Activated naive CD4-positive, alpha-beta T cell treated with anti-CD3 and anti-CD28 coated beads for 36 hours (primary cell): ENCODE measurements around the gene OR10H1. TPM values are rescaled to one million over a fixed set of nuclear protein-coding genes. Genes with fewer than 3 reads are reported as not detected.
"Not testable (repeated sequence)": the region's sequence is repeated elsewhere in the genome, so short reads cannot be mapped to it uniquely, and the experiment has no call there.

ENCODE experiments used
- CTCF ChIA-PET: fragments of 350-600 bp; sonication (Branson Sonifier 250); formaldehyde crosslinking; loops from one replicate; lab custom pipeline; 2021; ENCODE audit warnings: antibody characterized with exemption; lab: Charles Lee
- DNase-seq: peaks from one replicate; pipeline ENCODE4 v3.0.0-alpha.2; 2020
- H3K27ac Mint-ChIP-seq: one replicate; pipeline ENCODE4 v1.8.0; 2021; ENCODE audit warnings: mild to moderate bottlenecking, mixed read lengths
- H3K27me3 Mint-ChIP-seq: one replicate; pipeline ENCODE4 v1.8.0; 2021; ENCODE audit warnings: low read depth, mixed read lengths
- H3K36me3 Mint-ChIP-seq: one replicate; pipeline ENCODE4 v1.8.0; 2021; ENCODE audit warnings: low read depth, mixed read lengths
- H3K4me1 Mint-ChIP-seq: one replicate; pipeline ENCODE4 v1.8.0; 2021; ENCODE audit warnings: low read depth, mixed read lengths
- H3K4me3 Mint-ChIP-seq: one replicate; pipeline ENCODE4 v1.8.0; 2021; ENCODE audit warnings: mild to moderate bottlenecking, moderate library complexity, mixed read lengths
- H3K9me3 Mint-ChIP-seq: one replicate; pipeline ENCODE4 v1.8.0; 2021; ENCODE audit warnings: mixed read lengths
- intact Hi-C: fragments of 100-400 bp; cut with micrococcal nuclease; formaldehyde crosslinking; loops from one replicate; pipeline ENCODE4 v1.15.1; 2023
- total RNA-seq, 2 experiments: library from RNA; stranded (reverse); gene quantifications; one replicate each; pipeline ENCODE4 v1.2.3, GENCODE V29; 2021

The OR10H1 gene
- total RNA-seq, 2 experiments from 2014 or later: not detected

DNA sequence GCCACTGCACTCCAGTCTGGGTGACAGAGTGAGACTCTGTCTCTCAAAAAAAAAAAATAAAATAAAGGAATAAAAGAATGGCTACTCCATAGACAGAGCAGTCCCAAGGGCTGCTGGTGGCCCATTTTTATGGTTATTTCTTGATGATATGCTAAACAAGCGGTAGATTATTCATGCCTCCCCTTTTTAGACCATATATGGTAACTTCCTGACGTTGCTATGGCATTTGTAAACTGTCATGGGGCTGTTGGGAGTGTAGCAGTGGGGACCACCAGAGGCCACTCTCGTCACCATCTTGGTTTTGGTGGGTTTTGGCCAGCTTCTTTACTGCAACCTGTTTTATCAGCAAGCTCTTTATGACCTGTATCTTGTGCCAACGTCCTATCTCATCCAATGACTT lies 24.4 kb upstream of the OR10H1 start:
- peaks cover 29% of the 10 kb centered on the region for H3K4me1 Mint-ChIP-seq
- CTCF ChIA-PET: interaction anchor here (0.6 kb wide), 2 partner anchors 613 to 1771 kb away, joined by 5 to 6 read pairs; no protein-coding TSS in a partner anchor
- H3K36me3 Mint-ChIP-seq, H3K4me3 Mint-ChIP-seq, H3K27ac Mint-ChIP-seq, H3K27me3 Mint-ChIP-seq, DNase-seq, H3K9me3 Mint-ChIP-seq: not testable (repeated sequence)
- intact Hi-C loops: loop anchor here (5.0 to 10.0 kb wide), 4 partner anchors 357 to 715 kb away; partner anchors contain the start of genes AP1M1, C19orf44 and CALR3

DNA sequence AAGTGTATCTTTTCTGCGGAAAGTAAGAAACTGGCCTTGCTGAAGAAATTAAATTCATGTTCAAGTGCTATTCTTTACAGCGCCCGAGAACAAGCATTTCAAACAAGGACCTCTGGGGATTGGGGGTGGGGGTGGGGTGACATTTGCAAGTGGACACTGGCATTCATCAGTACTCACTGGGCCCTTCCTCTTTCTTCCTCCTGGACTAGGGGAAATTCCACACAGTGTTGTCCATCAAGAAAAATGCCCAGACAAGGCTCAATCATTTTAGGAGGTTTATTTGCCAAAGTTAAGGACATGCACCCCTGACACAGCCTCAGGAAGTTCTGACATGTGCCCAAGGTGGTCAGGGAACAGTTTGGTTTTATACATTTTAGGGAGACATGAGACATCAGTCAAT lies 22.9 kb upstream of the OR10H1 start:
- intact Hi-C loops: loop anchor here (5.0 to 10.0 kb wide), 4 partner anchors 359 to 714 kb away; partner anchors contain the start of genes AP1M1, C19orf44 and CALR3
- no peak overlapping the region for H3K27ac Mint-ChIP-seq
- H3K9me3 Mint-ChIP-seq: no peaks in the 10 kb centered on the region
- H3K4me1 Mint-ChIP-seq: peaks cover 19% of the 10 kb centered on the region
- H3K27me3 Mint-ChIP-seq: no peaks in the 10 kb centered on the region
- H3K36me3 Mint-ChIP-seq: no peaks in the 10 kb centered on the region
- no peak overlapping the region for H3K4me3 Mint-ChIP-seq
- no peak for DNase-seq
- CTCF ChIA-PET: interaction anchor here (0.5 kb wide), 1 partner anchor 422 kb away, joined by 7 read pairs; no protein-coding TSS in a partner anchor

DNA sequence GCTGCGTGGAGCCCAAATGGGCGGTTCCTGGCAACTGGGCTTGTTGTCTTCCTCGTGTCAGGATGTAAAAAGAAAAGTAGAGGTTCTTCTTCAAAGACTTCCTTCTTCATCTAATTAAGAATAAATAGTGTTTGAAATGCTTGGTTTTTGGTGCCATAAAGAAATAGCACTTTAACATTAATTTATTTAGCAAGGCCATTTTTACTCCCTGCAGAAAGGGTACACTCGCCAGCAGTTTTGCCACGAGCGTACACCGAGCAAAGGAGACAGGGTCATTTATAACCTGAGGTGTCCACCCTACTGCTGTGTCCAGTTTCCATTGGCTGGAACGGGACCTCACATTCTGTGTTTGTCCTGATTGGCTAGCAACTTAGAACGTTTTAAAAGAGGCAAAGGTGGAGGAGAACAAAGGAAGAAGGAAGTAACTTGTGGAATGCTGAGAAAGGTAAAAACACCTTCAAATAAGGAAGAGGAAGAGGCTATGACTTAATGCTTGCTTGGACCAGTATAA lies 21.8 kb upstream of the OR10H1 start:
- H3K27ac Mint-ChIP-seq: peak overlapping the region; percentile 96
- intact Hi-C loops: loop anchor here (1.0 to 10.0 kb wide), 9 partner anchors 242 to 712 kb away; partner anchors contain the start of genes AKAP8, AP1M1, C19orf44 and CALR3
- peaks cover 16% of the 10 kb centered on the region for H3K4me1 Mint-ChIP-seq
- H3K36me3 Mint-ChIP-seq: no peaks in the 10 kb centered on the region
- DNase-seq: no peak
- H3K9me3 Mint-ChIP-seq: no peaks in the 10 kb centered on the region
- H3K27me3 Mint-ChIP-seq: no peaks in the 10 kb centered on the region
- CTCF ChIA-PET: no interaction called here
- H3K4me3 Mint-ChIP-seq: peak overlapping the region; percentile 88

DNA sequence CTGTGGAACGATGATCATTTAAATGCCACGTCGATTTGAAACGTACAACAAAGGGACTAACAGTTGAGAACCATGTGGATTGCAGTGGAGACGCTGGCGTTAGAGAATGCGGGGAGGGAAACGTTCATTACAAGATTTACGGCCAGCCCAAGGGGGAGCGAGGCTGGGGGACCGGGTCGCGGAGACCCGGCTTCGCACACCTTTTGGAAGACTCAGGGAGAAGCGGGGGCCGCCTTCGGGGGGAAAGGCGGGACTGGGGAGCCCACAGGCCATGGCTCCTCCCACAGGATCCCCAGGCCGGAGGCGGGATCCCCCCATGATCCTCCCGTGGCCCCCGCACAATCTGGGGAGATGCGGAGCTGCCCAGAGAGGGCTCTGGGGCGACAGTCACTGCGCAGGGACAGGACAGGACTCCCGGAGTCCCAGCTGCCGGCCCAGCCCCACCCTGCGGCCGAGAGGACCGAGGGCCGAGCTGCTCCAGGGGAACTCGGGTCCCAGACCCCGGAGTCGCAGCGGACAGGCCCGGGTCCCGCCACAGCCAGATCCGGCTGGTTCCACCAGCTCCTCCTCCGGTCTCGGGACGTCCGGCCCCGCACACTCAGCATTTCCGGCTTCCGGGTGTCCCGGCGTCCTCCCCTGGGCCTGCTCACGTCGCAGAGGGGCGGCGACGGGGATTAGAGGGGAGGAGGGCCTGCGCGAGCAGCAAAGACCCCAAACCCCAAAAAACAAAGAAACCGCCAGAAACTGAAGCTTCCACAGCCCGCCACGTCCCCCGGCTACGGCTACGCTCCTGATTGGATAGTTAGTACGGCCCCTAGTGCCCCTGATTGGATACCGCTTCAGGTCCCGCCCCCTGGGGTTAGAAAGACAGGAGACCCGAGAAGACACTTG lies 21.1 kb upstream of the OR10H1 start:
- H3K4me3 Mint-ChIP-seq: peak overlapping the region; percentile 88

DNA sequence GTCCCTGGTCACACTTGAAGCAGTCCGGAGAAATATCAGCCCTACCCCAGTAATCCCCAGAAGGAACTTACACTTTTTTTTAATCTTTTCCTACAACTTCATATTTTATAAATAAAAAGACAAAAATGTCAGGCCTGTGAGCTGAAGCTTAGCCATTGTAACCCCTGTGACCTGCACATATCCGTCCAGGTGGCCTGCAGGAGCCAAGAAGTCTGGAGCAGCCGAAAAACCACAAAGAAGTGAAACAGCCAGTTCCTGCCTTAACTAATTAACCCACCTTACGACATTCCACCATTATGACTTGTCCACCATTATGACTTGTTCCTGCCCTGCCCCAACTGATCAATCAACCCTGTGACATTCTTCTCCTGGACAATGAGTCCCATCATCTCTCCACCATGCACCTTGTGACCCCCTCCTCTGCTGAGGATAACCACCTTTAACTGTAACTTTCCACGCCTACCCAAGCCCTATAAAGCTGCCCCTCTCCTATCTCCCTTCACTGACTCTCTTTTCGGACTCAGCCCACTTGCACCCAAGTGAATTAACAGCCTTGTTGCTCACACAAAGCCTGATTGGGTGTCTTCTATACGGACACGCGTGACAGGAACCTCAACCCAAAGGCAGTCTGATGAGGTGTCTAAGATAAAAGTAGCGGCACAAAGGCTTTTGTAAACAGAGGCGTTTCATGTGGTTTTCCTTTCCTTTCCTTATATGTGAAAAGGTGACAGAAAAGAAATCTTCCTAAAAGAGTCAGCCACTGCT lies 20.3 kb upstream of the OR10H1 start:
- peak overlapping the region; percentile 88 for H3K4me3 Mint-ChIP-seq
- peak; percentile 74 for DNase-seq
- CTCF ChIA-PET, H3K27me3 Mint-ChIP-seq, H3K36me3 Mint-ChIP-seq, H3K9me3 Mint-ChIP-seq: not testable (repeated sequence)
- H3K4me1 Mint-ChIP-seq: peaks cover 13% of the 10 kb centered on the region
- H3K27ac Mint-ChIP-seq: peak overlapping the region; percentile 96
- intact Hi-C loops: loop anchor here (1.0 to 10.0 kb wide), 9 partner anchors 231 to 711 kb away; partner anchors contain the start of genes AP1M1, C19orf44, CALR3 and RAB8A

More for the DNA sequence above, 21.1 kb upstream of the OR10H1 start:
- DNase-seq: peak; percentile 98
- H3K27me3 Mint-ChIP-seq: no peaks in the 10 kb centered on the region
- intact Hi-C loops: loop anchor here (1.0 to 10.0 kb wide), 10 partner anchors 230 to 712 kb away; partner anchors contain the start of genes AKAP8, AP1M1, C19orf44 and CALR3
- CTCF ChIA-PET: interaction anchor here (0.6 kb wide), 1 partner anchor 209 kb away, joined by 3 read pairs; no protein-coding TSS in a partner anchor
- H3K27ac Mint-ChIP-seq: peak overlapping the region; percentile 96
- H3K4me1 Mint-ChIP-seq: peaks cover 13% of the 10 kb centered on the region
- no peaks in the 10 kb centered on the region for H3K36me3 Mint-ChIP-seq
- H3K9me3 Mint-ChIP-seq: no peaks in the 10 kb centered on the region

DNA sequence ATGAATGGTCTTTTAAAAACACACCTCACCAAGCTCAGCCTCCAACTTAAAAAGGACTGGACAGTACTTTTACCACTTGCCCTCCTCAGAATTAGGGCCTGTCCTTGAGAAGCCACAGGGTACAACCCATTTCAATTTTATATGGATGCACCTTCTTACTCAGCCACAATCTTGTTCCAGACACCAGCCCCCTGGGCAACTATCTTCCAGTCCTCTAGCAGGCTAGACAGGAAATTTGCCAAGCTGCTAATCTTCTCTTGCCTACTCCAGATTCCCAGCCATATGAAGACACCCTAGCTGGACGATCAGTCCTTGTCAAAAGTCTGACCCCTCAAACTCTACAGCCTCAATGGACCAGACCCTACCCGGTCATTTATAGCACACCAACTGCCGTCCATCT lies 18.8 kb upstream of the OR10H1 start:
- H3K27me3 Mint-ChIP-seq, H3K4me3 Mint-ChIP-seq, H3K9me3 Mint-ChIP-seq, DNase-seq, H3K36me3 Mint-ChIP-seq, CTCF ChIA-PET, H3K27ac Mint-ChIP-seq: not testable (repeated sequence)
- intact Hi-C loops: loop anchor here (10.0 kb wide), 2 partner anchors 501 to 709 kb away; a partner anchor contains a TSS
- peaks cover 13% of the 10 kb centered on the region for H3K4me1 Mint-ChIP-seq

DNA sequence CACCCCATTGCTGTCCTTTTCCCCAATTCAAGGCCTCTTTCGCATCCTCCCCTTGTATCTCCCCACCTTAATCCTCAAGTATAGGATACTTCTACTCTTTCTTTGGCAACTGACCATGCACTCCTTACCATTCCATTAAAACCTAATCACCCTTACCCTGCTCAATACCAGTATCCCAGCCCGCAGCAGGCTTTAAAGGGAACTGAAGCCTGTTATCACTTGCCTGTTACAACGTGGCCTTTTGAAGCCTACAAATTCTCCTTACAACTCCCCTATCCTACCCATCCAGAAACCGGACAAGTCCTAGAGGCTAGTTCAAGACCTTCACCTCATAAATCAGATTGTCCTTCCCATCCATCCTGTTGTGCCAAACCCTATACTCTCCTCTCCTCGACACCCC lies 16.2 kb upstream of the OR10H1 start:
- DNase-seq: no peak
- Mint-ChIP-seq H3K36me3 (no peaks in the 10 kb centered on the region), H3K27ac (no peak overlapping the region), H3K9me3 (no peaks in the 10 kb centered on the region), H3K4me1 (peaks cover 5% of the 10 kb centered on the region), H3K4me3 (no peak overlapping the region), H3K27me3 (no peaks in the 10 kb centered on the region)
- CTCF ChIA-PET: no interaction called here
- intact Hi-C loops: loop anchor here (10.0 kb wide), 2 partner anchors 503 to 707 kb away; a partner anchor contains a TSS

DNA sequence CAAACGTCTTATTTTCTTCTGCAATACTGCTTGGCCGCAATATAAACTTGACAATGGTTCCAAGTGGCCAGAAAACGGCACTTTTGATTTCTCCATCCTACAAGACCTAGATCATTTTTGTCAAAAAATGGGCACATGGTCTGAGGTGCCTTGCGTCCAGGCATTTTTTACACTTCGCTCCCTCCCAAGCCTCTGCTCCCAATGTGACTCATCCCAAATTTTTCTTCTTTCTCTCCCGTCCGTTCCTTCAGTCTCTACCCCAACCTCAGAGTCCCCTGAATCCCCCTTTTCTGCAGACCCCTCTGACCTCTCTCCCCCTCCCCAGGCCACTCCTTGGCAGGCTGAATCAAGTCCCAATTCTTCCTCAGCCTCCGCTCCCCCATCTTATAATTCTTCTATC lies 14.3 kb upstream of the OR10H1 start:
- H3K9me3 Mint-ChIP-seq: no peaks in the 10 kb centered on the region
- H3K36me3 Mint-ChIP-seq: no peaks in the 10 kb centered on the region
- H3K4me1 Mint-ChIP-seq: no peaks in the 10 kb centered on the region
- no peak overlapping the region for H3K4me3 Mint-ChIP-seq
- CTCF ChIA-PET: no interaction called here
- no peaks in the 10 kb centered on the region for H3K27me3 Mint-ChIP-seq
- H3K27ac Mint-ChIP-seq: no peak overlapping the region
- no peak for DNase-seq
- intact Hi-C loops: loop anchor here (10.0 kb wide), 2 partner anchors 505 to 705 kb away; a partner anchor contains a TSS

DNA sequence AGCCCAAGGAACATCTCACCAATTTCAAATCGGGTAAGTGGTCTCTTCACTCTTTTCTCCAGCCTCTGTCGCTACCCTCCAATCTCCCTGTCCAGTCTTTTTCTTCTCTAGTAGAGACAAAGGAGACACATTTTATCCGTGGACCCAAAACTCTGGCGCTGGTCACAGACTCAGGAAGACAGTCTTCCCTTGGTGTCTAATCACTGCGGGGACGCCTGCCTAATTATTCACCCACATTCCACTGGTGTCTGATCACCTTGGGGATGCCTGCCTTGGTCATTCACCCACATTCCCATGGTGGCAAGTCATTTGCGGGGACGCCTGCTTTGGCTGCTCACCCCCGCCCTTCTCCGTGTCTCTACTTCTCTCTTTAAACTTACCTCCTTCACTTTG lies 13.8 kb upstream of the OR10H1 start:
- no peaks in the 10 kb centered on the region for H3K4me1 Mint-ChIP-seq
- intact Hi-C loops: no loop called here
- no peaks in the 10 kb centered on the region for H3K9me3 Mint-ChIP-seq
- no peaks in the 10 kb centered on the region for H3K36me3 Mint-ChIP-seq
- CTCF ChIA-PET: no interaction called here
- no peak overlapping the region for H3K27ac Mint-ChIP-seq
- H3K4me3 Mint-ChIP-seq: no peak overlapping the region
- no peaks in the 10 kb centered on the region for H3K27me3 Mint-ChIP-seq
- no peak for DNase-seq

DNA sequence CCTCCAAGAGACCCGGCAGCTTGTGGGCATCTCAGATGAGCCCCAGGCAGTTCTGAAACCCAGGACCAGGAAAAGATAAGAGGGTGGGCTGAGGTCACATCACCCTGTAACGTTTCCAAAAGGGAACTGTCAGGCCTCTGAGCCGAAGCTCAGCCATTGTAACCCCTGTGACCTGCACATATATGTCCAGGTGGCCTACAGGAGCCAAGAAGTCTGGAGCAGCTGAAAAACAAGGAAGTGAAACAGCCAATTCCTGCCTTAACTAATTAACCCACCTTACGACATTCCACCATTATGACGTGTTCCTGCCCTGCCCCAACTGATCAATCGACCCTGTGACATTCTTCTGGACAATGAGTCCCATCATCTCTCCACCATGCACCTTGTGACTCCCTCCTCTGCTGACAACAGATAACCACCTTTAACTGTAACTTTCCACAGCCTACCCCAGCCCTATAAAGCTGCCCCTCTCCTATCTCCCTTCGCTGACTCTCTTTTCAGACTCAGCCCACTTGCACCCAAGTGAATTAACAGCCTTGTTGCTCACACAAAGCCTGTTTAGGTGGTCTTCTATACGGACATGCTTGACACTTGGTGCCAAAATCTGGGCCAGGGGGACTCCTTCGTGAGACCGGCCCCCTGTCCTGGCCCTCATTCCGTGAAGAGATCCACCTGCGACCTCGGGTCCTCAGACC lies 13.3 kb upstream of the OR10H1 start:
- DNase-seq, H3K9me3 Mint-ChIP-seq, H3K4me3 Mint-ChIP-seq, CTCF ChIA-PET, H3K27me3 Mint-ChIP-seq, H3K36me3 Mint-ChIP-seq, H3K4me1 Mint-ChIP-seq, intact Hi-C loops, H3K27ac Mint-ChIP-seq: not testable (repeated sequence)

DNA sequence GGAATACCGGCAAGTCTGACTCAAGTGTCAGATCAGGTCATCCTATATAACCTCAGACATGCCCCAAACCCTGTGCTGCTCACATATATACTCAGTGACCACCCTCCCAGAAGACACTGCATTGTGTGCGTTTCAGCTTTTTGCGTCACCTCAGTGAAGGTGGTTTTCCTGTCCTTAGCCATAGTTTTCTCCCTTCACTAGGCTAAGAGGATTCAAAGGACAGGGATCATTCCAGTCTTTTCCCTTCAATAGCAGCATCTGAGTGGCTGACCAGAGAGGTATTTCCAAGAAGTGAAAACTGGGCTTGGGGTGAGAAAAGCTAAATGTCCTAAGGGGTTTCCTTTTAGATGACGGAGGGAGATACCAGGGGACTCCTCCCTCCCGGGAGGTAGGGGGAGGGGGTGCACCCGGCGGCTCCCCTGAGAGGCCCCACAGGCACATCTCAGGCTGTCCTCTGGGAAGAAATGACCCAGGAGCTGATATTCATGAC lies 12.7 kb upstream of the OR10H1 start:
- intact Hi-C loops: no loop called here
- Mint-ChIP-seq H3K36me3 (no peaks in the 10 kb centered on the region), H3K9me3 (no peaks in the 10 kb centered on the region), H3K27ac (no peak overlapping the region), H3K4me3 (no peak overlapping the region), H3K27me3 (no peaks in the 10 kb centered on the region), H3K4me1 (no peaks in the 10 kb centered on the region)
- no peak for DNase-seq
- CTCF ChIA-PET: no interaction called here
